HG03354 (cell line): ENCODE measurements around the gene ZNF613.

Experiments used
- ATAC-seq: cut with Tn5 transposase; IDR thresholded peaks from one replicate; pipeline ENCODE4 v1.9.1; 2021; ENCODE audit warnings: mild to moderate bottlenecking; ENCODE audit not compliant: unreplicated experiment, poor library complexity, severe bottlenecking

Gene ZNF613

GRCh38 chr19:51994048-51994644, 66.9 kb downstream of the ZNF613 start:
- ATAC-seq: no peak
